C1 segment of cervical spinal cord (tissue), 14 donors: Measurements from ENCODE around the gene NF1.
"Not testable (repeated sequence)": the region's sequence is repeated elsewhere in the genome, so short reads cannot be mapped to it uniquely, and the experiment has no call there.

Experiments
- DNase-seq, 14 donors: peaks; one replicate each; lab custom pipeline; 2025; lab: John Stamatoyannopoulos, UW

Gene NF1

GRCh38 chr17:31178951-31179350 is 84.2 kb downstream of the NF1 start:
- not testable (repeated sequence) for DNase-seq

GRCh38 chr17:31195305-31195704 is 100.5 kb downstream of the NF1 start:
- no peak for DNase-seq

GRCh38 chr17:31198026-31198425 is 103.2 kb downstream of the NF1 start:
- DNase-seq = no peak

GRCh38 chr17:31198666-31199065 is 103.9 kb downstream of the NF1 start:
- DNase-seq = not testable (repeated sequence)

DNA sequence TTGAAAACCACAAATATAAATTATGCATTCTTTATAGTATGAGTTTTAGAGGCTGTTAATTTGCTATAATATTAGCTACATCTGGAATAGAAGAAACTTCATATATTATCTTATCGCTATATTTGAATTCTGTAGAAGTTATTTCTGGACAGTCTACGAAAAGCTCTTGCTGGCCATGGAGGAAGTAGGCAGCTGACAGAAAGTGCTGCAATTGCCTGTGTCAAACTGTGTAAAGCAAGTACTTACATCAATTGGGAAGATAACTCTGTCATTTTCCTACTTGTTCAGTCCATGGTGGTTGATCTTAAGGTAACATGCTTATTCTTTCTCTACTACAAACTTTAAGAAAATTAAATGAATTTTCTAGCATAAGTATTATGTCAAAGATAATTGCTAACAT is 105.5 kb downstream of the NF1 start:
- DNase-seq = no peak

GRCh38 chr17:31202968-31203367 is 108.2 kb downstream of the NF1 start:
- no peak for DNase-seq

DNA sequence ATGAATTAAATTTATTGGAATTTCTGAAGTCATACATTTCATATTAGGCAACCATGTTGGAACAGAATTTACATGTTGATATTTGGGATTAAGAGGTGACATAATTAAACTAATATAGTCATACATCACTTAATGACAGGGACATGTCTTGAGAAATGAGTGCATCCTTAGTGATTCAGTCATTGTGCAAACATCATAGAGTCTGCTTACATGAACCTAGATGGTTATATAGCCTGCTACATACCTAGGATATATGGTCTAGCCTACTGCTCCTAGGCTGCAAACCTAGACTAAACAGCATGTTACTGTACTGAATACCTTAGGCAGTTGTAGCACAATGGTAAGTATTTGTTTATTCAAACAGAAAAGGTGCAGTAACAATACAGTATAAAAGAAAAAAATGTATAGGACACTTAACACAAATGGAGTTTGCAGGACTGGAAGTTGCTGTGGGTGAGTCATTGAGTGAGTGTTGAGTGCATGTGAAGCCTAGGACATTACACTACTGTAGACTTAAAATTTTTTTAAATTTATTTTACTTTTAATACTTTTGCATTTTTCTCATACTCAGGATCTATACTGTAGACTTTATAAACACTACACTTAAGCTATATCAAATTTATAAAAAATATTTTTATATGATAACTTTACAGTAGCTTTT is 116.7 kb downstream of the NF1 start:
- DNase-seq = no peak

DNA sequence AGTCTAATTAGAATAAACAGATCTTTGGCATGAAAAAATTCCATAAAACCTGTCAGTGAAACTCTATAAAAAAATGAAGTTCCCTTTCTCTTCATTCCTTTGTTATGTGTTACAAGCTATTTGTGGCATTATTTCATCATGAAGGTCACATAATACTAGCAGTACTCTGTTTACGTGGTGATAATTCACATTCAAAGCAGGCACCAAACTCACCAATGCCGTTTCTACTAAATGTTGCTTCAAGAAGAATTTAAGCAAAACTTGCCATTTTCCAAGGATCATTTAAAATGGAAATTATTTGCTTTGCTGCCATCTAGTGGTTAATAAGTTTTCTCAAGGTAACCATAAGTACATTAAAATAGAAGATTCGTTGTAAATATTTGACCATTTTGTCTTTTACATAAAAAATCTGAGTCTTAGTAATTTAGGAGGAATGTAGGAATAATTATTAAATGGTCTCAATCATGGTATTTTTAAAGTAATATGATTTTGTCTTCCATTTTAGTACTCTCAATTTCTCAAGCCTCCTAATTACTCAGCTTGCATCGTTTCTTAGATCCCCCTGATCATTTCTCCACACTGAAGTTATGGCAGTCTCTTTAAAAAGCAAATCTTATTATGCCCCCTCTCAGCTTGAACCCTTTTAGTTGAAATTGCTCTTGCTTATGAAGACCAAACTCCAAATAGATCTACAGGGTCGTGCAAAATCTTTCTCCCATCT is 121.4 kb downstream of the NF1 start:
- DNase-seq = peak in 1 of 14 donors; percentile 7

- no peak for DNase-seq
These were observed 129.6 kb downstream of the NF1 start for GRCh38 chr17:31224366-31224765.

- DNase-seq = no peak
These were observed 131.1 kb downstream of the NF1 start for GRCh38 chr17:31225831-31226230.

- no peak for DNase-seq
These were observed 131.6 kb downstream of the NF1 start for GRCh38 chr17:31226373-31226772.

DNA sequence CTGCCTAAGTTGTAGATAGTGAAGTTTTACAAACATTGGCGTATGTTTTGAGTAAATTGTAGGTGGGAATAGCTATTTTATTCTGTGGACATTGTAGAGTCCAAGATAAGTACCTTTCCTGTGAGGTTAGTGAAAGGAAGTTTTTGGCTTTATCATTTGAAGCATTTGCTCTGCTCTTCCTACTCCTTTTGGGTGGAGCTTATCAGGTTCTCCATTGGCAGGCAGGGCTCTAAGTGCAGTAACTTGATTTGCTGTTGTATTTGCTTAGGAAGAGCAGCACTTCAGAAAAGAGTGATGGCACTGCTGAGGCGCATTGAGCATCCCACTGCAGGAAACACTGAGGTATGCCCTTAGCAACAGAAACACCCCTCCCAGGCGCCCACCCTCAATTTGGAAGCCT is 132.2 kb downstream of the NF1 start:
- DNase-seq = no peak

- no peak for DNase-seq
These were observed 137.1 kb downstream of the NF1 start for GRCh38 chr17:31231852-31232251.

GRCh38 chr17:31235110-31235509 is 140.3 kb downstream of the NF1 start:
- no peak for DNase-seq

DNA sequence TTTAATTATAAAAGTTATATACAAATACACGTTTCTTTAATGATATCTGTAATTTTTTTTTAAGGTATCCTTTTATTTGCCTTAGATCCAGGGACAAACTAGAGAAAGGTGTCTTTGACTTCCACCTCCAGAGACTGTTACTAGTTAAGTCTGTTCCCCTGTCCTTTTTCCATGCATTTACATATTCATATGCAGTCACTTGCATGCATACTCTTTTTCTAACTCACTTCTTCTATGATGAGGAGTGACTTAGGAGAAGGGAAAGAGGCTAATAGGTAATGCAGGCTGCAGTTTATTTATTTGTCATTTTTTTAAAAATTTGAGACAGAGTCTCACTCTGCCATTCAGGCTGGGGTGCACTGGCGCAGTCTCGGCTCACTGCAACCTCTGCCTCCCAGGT is 141.4 kb downstream of the NF1 start:
- no peak for DNase-seq

DNA sequence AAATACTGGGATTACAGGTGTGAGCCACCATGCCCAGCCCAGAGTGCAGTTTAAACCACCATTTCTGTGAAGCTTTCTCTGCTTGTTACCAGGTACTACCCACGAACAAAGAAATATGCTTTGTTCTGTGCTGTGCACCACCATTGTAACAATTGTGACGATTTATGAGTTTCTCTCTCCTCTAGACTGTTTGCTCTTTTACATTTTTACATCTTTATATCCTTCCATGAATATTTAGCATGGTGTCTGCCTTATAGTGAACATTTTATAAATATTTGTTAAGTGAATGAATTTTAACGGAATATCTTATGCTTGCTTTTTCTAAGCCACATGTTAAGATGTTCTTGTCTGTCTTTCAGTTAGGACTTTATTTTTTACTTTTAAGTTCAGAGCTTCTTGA is 141.9 kb downstream of the NF1 start:
- no peak for DNase-seq

- no peak for DNase-seq
These were observed 146.3 kb downstream of the NF1 start for GRCh38 chr17:31241116-31241515.

GRCh38 chr17:31248986-31249834 is 154.4 kb downstream of the NF1 start:
- no peak for DNase-seq

GRCh38 chr17:31249835-31250141 is 155.0 kb downstream of the NF1 start:
- no peak for DNase-seq

DNA sequence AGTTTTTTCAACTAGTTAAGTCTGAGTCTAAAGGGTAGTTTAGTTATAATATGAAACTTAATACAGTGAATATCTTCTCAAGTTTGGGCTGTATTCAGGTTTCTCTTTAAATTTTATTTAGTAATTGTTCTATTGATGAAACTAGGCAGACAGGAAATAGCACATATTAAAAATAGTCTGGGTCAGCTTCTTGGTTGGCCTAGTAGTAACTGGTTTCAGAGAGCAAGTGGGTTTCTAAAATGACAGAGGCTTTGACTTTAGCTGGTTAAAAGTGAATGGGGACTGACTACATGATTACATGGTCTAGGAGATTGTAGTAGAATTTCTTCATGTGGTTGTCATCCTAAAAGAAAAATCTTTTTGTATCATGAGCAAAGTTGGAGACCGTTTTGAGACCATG is 155.5 kb downstream of the NF1 start:
- DNase-seq = no peak

GRCh38 chr17:31251105-31251969 is 156.6 kb downstream of the NF1 start:
- DNase-seq = no peak

DNA sequence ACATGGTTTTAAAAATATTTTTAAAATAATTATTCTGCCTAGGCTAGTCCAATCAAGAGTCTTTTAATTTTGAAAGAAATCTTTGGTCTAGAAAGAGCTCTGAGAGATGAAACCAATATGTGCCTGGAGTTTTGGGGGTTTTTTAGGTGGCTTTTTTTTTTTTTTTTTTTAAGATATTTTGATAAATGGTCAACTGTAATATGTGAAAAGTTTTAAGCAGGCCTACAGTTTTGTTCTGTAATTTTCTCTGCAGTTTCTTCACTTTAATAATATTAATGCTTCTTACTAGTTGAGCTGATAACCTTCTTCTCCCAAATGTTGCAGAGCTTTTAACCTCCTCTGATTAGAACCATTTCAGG is 157.2 kb downstream of the NF1 start:
- no peak for DNase-seq
